ENCODE data around the gene MEIS3. TPM values are rescaled to one million over a fixed set of nuclear protein-coding genes. Genes with fewer than 3 reads are reported as not detected.

MEIS3 gene
- polyA plus RNA-seq, 1 of the 3 experiments (the other 2 are of a cell fraction) = 69.8 TPM

GRCh38 chr19:47377801-47378200 is 41.5 kb downstream of the MEIS3 start:
- 87% methylated on average over 7 of the region's 12 CpGs for WGBS (ENCODE audit: low lambda C conversion rate)
- H2AFZ ChIP-seq (ENCODE audit: low read depth) = no peak overlapping the region
- H3K79me2 ChIP-seq (ENCODE audit: insufficient read depth) = no peaks in the 10 kb centered on the region
- no peak overlapping the region for H3K27ac ChIP-seq (ENCODE audit: low read depth in 2 of 2, low read length in 1 of 2)
- H3K9me3 ChIP-seq = no peaks in the 10 kb centered on the region
- H3K4me1 ChIP-seq (ENCODE audit: control insufficient read depth in 1 of 2, insufficient read depth in 2 of 2, low read depth in 1 of 2, low read length in 1 of 2) = no peaks in the 10 kb centered on the region
- H3K9ac ChIP-seq = no peak overlapping the region
- H3K36me3 ChIP-seq (replicated peaks in 1 of 2; ENCODE audit: control insufficient read depth in 1 of 2, insufficient read depth in 2 of 2, low read length in 1 of 2) = peaks cover 4 to 77% of the 10 kb centered on the region in 2 experiments
- no peak overlapping the region for H3K4me2 ChIP-seq
- no peaks in the 10 kb centered on the region for H3F3A ChIP-seq (replicated peaks; ENCODE audit: insufficient read depth)
- CTCF ChIA-PET = interaction anchor here (1.4 to 1.6 kb wide), 2 partner anchors 14 to 72 kb away, joined by 5 read pairs; no protein-coding TSS in a partner anchor
- H3K9me2 ChIP-seq = no peaks in the 10 kb centered on the region
- H4K20me1 ChIP-seq (ENCODE audit: insufficient read depth) = no peaks in the 10 kb centered on the region
- POLR2A ChIA-PET = no interaction called here
- no peak for DNase-seq
- TF ChIP-seq GATA2 (CRISPR knock-in tag; IDR thresholded peaks at IDR 0.05) (no peak), FOXM1 (IDR thresholded peaks at IDR 0.05; ENCODE audit: low read depth) (no peak), TCF12 (IDR thresholded peaks at IDR 0.05) (no peak), JUND (IDR thresholded peaks at IDR 0.05) (no peak), POLR2AphosphoS5 (IDR thresholded peaks at IDR 0.05; ENCODE audit: low read depth, low read length) (no peak), USF2 (IDR thresholded peaks at IDR 0.05; ENCODE audit: borderline replicate concordance, low read depth, low read length) (no peak), CTCF (IDR thresholded peaks at IDR 0.05) (no peak), REST (IDR thresholded peaks at IDR 0.05; ENCODE audit: low read depth, low read length) (no peak), RXRA (IDR thresholded peaks at IDR 0.05; ENCODE audit: borderline replicate concordance, low read depth) (no peak), SIN3A (IDR thresholded peaks at IDR 0.05; ENCODE audit: borderline replicate concordance, low read depth, low read length) (no peak), TEAD4 (IDR thresholded peaks at IDR 0.05; ENCODE audit: borderline replicate concordance, insufficient read depth) (no peak), GABPA (IDR thresholded peaks at IDR 0.05; ENCODE audit: low read depth) (no peak), MXI1 (IDR thresholded peaks at IDR 0.05; ENCODE audit: low read depth, low read length) (no peak), MEF2A (IDR thresholded peaks at IDR 0.05; ENCODE audit: borderline replicate concordance, low read depth) (no peak)
- H3K27me3 ChIP-seq (ENCODE audit: insufficient read depth) = no peaks in the 10 kb centered on the region
- H3K4me3 ChIP-seq (ENCODE audit: low read depth in 2 of 2, low read length in 1 of 2) = no peak overlapping the region

Data from SK-N-SH (cell line).